Stimulated activated CD4-positive, alpha-beta T cell treated with anti-CD3 and anti-CD28 coated beads, Interleukin-1b, Interleukin-23, amount 100 ng/mL, for 24 hours (primary cell): ENCODE data around the gene RIC3.
A peak's percentile ranks its signal among the peaks of the same experiment; 100 is the strongest.

Experiments
- DNase-seq, 4 experiments: peaks; one replicate each; pipeline ENCODE4 v3.0.0-alpha.2; 2020; ENCODE audit warnings: low read depth in 4 of 4, low spot score in 1 of 4

Gene RIC3, protein sequence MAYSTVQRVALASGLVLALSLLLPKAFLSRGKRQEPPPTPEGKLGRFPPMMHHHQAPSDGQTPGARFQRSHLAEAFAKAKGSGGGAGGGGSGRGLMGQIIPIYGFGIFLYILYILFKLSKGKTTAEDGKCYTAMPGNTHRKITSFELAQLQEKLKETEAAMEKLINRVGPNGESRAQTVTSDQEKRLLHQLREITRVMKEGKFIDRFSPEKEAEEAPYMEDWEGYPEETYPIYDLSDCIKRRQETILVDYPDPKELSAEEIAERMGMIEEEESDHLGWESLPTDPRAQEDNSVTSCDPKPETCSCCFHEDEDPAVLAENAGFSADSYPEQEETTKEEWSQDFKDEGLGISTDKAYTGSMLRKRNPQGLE

DNA sequence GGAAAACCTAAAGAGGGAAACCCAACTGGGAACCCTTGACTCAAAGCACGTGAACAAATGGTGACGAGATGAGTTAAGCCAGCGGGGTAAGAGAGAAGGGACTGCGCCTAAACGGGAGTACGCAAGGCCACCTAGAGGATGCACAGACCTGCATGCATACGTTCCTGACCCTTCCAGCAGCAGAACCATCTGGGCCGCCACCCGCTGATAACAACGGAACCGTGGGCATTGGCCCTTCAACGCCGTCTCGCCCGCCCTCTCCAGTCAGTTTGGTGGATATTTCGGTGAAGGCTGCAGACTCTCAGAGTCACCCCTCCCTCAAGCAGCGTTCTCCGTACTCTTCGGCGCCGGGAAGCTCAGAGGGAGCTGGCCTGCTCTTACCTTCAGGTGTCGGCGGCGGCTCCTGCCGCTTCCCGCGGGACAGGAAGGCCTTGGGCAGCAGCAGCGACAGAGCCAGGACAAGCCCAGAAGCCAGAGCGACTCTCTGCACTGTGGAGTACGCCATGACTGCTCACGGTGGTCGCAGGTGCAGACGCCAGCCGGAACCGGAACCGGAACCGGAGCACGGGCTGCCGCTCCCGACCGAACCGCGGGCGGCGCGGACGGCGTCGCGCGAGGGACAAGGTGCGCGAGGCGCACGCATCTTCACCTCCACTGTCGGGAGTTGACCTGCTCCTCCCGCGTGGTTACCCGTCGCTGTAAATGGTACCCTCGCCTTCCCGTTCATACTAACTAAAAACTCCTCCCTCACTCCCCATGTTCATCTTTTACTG is at the start of gene RIC3:
RIC3 (minus strand) TSS at position 541 of the 773 bp plus-strand sequence; CDS start at position 505, 36 bp downstream.
- DNase-seq: peak; percentile 19 to 46 (median 34)

DNA sequence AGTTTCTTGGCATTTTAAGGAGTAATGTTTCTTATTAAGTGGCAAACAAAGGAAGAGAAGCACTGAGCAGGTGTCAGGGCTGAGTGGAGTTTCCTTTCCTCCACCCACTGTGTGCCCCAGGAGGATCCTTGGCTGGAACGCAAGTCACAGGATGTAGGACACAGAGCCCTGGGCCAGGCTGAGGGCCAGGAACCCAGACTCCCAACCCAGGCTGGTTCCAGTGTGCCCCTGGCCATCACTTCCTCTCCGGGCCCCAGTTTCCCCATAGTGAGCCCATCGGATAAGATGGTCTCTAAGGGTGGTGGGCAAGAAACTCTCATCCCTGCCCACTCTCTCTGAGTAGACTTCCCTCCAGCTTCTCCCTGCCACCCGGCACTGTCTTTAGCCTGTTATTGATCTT is 49.6 kb upstream of the RIC3 start:
- no peak for DNase-seq

DNA sequence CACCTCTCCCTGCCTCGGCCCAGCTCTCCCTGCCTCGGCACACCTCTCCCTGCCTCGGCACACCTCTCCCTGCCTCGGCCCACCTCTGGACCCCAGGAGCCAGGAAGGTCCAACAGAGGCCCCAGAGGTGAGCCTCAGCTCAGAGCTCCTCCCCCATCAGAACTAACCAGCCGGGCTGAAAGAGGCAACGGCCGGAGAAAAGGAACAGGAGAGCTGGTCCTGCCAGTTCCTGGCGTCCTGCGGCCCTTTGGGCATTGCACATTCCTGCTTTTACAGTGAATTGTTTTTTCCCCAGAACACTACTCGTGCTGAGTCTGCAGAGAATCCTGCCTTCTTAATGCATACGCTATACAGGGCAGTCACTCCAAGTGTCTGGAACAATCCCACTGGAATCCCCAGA is 49.1 kb upstream of the RIC3 start:
- no peak for DNase-seq

DNA sequence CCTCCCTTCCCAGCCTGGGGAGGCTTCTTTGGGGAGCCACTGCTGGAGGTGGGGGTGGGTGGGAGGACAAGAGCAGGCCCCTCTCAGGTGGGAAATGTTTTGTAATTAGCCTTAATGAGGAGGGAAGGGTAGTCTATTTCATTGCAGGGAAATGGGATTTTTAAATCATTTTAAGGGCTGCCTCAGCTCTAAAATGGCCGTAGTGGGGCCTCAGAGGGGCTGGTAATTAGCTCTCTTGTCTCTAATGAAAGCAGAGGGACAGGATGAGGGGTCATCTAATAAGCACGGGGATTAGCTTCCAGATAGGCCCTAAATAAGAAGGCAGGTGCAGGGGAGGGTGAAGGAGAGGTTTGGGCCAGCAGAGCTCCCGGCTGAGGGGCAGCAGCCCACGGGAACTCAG is 48.3 kb upstream of the RIC3 start:
- DNase-seq: no peak

DNA sequence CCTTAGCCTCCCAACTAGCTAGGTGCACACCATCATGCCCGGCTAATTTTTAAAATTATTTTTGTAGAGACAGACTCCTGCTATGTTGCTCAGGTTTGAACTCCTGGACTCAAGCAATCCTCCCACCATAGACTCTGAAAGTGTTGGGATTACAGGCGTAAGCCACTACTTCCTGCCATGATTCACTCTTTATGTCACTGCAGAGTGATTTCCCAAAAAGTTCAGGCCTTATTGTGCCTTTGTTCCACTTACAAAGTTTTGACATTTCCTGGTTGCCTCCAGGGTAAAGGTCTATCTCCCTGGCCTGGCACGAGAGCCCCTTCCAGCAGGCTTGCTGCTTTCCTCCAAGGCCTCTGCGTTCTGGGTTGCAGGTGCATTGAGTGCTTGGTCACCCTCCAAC is 44.6 kb upstream of the RIC3 start:
- DNase-seq: no peak

DNA sequence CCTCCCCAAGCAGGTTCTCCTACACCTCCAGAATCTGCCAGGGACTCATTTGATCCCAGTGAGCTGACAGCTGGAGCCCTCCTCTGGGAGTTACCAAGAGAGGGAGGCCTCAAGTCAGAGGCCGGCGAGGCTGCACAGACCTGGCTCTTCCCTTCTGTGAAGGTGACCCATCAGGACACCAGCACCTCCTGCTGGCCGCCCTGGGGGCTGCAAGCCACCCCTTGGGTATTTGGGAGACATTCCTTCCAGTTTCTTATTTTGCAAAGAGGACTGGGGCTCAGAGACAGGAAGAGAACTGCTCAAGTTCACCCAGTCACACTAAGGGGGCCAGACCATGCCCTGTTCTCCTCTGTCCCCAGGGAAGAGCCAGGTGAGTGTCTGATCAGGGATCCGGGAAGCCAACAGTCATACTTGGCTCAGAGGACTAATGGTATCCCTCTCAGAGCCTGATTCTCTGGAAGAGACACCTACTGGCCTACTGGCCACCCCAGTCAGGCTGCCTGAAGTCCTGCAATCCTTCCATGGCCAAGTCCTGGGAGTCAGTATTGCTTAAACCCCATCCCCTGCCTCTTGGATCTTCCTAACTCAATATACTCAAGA is 40.5 kb upstream of the RIC3 start:
- no peak for DNase-seq

DNA sequence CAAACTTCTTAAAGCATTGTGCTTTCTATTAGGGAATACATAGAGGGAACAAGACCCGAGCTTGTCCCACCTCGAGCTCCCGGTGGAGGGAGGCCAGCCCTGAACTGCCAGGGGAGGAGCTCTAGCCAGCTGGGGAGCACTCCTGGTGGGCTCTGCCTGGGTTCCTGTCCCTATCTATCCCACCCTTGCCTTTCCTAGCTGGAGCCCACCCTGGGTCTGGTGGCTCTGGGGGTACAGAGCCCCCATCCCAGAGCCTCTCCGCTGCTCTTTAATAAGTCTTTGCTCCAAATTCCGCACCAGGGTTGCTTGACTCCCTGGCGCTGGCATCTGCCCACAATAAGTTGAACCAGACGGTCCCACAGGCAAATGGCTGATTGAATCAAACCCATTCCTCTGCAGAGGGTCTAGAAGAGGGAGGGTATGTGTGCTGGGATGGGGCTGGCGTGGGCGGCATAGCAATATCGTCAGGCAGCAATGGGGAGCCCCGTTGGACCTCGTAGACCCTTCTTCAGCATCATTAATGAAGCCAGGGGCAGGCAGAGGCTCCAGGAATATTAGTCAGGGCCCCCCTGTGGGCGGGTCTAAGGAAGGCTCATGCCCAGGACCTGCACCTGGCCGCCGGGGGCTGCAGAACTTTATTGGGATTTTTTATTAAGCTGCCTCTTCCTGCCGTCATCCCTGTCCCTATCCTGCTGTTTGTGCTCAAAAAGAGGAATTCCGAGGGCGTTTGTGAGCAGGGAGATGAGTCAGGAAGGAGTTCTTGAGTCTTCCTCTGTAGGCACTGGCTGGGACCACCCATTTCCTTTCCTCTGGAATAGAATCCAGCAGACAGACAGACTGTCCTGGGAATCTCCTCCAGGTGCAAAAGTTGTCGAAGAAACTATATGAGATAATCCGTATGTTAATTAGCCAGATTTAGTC is 38.5 kb upstream of the RIC3 start:
- DNase-seq: no peak

DNA sequence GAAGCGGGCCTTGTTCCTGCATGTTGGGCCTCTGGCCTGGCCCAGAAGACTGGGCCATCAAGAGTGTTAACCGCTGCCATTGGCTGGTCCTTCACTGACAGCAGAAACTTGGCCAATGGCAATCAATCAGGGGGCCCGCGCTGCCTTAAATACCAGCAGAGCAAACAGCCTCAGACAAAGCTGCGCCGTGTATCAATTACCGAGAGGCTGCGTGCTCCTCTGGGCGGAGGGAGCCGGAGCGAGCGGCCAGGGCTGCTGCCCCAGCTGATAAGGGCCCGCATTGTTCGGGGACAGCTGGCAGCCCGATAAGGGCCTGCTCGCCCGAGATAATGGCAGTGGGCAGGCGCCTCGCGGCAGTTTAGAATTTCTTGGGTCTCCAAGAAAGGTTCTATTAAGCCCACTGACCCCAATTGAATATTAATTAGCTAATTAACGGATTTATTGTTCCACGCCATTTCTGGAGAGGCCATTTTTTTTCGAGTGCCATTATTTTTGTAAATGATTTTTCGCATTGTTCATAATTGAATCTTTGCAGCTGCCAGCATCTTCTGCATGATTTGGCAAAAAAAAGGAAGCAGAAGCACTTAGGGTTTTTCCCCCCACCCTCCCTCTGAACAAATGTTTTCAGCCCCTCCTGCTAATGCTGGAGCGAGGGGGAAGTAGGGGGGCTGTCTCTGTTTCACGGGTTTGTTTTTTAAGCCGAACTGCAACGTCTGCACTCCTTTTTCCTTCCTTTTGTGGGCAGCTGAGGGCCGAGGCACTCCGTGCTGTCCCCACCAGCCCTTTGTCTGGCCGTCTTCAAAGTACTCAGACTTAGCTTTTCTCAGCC is 37.6 kb upstream of the RIC3 start:
- DNase-seq: no peak

DNA sequence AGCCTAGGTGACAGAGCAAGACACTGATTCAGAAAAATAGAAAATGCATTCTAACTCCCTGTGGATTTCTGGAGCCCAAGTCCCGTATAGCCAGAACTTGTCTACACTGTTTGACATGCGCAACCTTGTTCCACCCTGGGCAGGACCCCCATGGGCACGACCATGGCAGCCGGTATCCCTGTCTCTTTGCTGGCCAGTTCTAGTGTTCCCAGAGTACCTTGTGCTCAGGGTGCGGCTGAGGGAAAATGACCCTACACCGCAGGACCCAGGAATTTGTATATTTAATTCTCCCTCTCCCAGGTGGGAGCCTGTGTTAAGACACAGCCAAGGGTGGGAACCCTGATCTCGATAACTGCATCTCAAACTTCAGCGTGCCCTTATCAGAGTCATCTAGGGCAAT is 36.7 kb upstream of the RIC3 start:
- DNase-seq: no peak

DNA sequence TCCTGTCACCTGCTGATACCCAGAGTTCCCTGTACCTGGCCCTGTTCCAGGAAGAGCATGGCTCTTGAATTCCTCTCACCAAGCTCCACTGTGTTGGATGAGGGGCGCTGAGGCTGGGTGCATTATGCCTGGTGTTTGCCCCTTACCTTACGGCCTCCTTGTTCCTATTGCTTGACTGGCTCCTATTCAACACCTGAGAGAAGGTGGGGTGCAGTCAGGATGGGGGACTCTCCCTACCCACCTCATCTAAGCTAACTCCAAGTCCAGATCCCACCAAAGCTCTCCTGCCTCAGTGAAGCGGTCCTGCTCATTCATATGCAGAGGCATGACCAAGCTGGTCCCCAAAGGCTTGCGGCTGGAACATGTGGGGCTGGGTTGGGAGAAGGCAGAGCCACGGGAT is 35.8 kb upstream of the RIC3 start:
- DNase-seq: no peak

DNA sequence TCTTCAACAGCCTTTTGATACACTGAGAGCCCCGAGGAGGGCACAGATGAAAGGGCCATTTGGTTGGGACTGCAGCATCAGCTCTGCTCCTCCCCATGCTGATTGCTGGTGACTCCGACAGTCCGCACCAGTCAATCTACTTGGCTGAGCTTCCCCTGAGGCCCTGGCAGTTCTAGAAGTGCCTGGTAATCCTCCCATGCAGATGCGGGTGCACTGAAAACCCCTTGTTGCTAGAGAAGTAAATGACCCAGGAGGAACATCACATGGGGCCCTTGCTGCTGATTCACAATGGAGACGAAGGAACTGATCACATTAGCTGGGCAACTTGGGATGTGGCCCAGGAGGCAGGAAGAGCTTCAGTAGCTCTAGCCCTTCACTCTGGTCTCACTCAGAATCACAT is 35.2 kb upstream of the RIC3 start:
- DNase-seq: no peak

DNA sequence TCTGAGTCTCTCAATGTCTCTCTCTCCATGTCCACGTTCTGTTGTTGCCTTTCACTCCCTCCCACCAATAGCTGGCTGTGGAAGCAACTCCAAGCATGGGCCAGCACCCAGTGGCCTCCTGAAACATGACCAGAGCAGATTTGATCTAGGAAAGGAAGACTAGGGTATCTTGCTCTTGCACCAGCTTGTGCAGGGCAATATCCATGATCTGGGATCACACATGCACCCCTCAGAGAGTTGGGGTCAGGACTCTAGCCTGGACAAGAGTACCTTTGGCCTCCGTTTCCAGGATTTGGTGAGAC is 34.5 kb upstream of the RIC3 start:
- DNase-seq: no peak

DNA sequence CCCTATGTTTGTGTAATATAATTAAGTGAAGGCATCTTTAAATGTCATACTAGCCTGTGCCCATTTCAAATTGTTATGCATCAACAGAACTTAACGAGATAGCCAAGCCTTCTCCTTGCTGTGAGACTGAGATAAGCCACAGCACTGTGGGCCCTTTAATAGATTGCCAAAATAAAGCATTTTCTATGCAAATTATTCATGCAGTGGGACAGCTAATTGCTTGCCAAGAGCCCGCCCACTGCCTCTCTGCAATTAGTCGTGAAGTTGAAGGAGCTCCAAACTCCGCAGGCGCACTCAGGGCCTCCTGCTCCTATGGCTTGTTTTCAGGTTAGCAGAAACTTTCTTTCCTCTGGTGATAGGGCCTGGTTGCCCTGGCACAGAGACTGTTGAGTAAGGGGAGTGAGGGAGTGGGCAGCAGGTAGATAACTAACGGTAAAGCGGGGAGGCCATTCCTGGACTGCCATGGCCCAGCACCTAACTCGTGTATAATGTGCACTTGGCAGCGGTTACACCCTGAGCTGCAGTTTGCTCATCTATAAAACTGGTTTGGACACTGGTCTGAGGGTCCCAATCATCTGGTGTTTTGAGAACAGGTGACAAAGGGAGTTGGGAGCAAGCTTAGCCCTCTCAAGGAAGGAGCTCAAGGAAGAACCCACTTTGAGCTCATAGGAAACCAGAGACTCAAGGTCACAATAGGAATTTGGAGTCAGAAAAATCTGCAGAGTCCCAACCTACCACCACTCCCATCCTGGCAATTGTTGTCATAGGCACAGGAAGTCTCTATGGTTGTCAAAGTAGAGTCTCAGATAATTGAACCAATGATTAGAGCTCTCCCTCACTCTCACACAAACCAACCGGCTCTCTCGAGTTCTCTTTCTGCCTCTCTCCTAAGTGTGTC is 33.9 kb upstream of the RIC3 start:
- no peak for DNase-seq

DNA sequence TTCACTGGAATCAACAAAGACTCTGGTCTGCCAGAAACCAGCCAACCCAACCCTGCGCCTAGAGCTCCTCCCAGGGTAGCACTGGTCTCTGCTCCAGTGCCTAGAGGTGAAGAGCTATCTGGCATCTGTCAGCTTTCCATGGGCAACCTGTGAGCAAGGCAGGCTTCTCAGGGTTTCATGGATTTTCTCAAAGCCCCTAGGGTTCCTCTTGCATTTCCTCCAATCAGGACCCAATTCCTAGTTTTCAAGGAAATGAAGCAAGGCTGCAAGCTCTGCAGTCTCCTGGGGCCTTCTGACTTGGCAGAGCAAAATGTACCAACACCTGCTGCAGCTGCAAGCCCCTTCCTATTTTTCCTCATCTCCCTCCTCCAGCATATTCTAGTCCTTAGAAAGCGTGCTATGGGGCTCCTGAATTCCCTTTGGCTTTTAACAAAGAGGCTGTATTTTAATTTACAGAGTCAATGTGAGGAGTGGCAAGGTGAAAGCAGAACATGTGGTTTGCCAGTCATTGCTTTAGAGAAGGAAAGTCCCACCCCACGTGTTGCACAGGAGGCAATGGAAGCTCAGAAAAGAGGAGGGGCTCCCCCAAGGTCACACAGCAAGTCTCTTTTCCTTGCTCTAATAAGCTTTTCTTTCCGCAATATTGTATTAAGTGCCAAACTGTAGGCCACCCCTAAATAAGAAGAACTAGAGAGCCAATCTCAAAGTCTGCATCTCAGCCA is 33.0 kb upstream of the RIC3 start:
- no peak for DNase-seq

DNA sequence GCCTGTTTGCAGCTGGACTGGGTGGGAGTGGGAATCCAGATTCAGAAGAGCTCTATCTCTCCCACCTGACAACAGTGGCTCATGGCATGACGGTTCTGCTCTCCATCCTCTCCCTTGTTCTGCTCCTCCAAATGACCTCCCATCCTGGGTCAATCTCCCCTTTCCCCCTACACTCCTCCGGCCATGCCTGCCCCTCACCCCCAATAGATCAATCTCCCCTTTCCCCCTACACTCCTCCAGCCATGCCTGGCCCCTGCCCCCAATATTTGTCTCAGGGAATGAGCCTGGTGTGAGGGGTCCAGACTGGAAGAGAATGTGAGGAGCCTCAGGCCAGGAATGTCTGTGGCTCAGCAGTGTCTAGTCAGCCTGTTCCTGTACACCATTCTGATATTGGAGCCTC is 30.9 kb upstream of the RIC3 start:
- DNase-seq: no peak

DNA sequence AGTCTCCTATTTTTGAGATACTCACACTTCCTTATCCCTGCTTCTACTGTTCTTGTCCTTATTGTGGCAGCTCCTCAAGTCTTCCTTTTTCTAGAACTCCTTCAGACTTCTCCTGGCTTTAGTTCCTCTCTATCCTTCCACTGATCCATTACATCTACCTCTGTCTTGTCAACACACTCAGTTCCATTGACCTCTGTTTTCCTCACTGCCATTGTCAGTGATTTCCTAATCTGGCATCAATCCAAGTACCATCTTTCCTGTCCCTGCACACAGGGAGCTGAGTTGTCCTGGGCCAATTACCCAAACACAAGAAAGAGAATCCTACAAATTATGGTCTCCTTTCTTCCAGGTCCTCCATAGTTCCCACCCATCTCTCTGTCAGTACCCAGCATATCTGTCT is 27.9 kb upstream of the RIC3 start:
- DNase-seq: no peak

DNA sequence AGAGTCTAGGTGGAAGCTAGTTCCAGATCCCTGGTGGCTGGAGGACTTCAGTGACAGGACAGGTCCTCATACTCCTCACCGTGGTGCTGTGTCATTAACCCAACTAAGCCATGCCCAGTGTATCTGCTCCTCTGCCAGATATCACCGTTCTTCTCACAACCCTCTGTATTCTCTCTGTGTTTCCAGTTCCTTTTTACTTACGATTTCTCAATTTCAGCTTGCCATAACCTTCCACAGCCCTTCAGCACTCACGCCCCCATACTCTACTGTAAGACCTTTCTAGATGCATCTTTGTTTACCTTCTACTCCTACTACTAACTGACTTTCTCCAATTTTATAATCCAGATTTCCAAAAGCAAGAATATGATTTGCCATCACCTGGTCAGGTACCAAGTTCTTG is 26.1 kb upstream of the RIC3 start:
- no peak for DNase-seq

DNA sequence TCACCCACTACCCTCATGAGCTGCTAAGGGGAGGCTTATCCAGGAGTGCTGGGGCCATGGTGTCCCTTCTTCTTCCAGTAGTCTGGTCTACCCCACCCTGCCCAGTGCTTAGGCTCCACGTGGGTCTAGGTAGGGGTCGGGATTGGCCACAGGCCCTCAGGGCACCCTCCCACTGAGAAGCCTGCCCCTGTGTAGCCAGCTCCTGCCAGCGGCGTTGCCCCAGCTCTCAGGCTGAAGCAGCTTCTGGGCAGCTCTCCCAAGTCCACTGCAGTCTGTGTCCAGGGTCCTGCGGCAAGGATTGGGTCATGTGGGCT is 24.0 kb upstream of the RIC3 start:
- no peak for DNase-seq
